Measurements from ENCODE around the gene PRAF2. TPM values are rescaled to one million over a fixed set of nuclear protein-coding genes. Genes with fewer than 3 reads are reported as not detected.

PRAF2 gene
- total and polyA plus RNA-seq, 2 experiments from 2014 or later, result 6.7 to 59.7 TPM

DNA sequence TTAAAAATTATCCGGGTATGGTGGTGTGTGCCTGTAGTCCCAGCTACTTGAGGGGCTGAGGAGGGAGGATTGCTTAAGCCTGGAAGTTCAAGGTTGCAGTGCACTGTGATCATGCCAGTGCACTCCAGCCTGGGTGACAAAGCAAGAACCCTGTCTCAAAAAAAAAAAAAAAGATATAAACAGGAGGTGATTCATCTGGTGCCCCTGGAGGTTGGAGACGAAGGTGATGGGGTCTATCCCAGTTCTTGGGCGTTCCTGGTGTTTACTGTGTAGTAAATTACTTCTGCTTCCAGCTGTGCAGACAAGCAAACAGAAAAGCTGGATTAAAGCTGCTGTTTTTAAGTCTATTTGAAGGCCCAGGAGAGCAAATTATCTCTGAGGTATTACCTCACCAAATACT lies 29.8 kb upstream of the PRAF2 start:
- 80% methylated on average over 3 of the region's 3 CpGs for WGBS (ENCODE audit: low lambda C conversion rate, missing lambda C conversion rate)
- DNase-seq (ENCODE audit: low spot score), result no peak
- no peaks in the 10 kb centered on the region for H3K79me2 ChIP-seq
- TF ChIP-seq EZH2phosphoT487 (IDR thresholded peaks at IDR 0.05; ENCODE audit: low read depth, severe bottlenecking, unreplicated experiment) (no peak), EZH2 (IDR thresholded peaks at IDR 0.05; ENCODE audit: borderline replicate concordance) (no peak)
- TF ChIP-seq, protein P1, sequence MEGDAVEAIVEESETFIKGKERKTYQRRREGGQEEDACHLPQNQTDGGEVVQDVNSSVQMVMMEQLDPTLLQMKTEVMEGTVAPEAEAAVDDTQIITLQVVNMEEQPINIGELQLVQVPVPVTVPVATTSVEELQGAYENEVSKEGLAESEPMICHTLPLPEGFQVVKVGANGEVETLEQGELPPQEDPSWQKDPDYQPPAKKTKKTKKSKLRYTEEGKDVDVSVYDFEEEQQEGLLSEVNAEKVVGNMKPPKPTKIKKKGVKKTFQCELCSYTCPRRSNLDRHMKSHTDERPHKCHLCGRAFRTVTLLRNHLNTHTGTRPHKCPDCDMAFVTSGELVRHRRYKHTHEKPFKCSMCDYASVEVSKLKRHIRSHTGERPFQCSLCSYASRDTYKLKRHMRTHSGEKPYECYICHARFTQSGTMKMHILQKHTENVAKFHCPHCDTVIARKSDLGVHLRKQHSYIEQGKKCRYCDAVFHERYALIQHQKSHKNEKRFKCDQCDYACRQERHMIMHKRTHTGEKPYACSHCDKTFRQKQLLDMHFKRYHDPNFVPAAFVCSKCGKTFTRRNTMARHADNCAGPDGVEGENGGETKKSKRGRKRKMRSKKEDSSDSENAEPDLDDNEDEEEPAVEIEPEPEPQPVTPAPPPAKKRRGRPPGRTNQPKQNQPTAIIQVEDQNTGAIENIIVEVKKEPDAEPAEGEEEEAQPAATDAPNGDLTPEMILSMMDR (IDR thresholded peaks at IDR 0.05; ENCODE audit: poor library complexity), result no peak
- no peak overlapping the region for H3K4me3 ChIP-seq
- no peaks in the 10 kb centered on the region for H3K27me3 ChIP-seq
- H3K4me1 ChIP-seq (ENCODE audit: insufficient read depth), result no peaks in the 10 kb centered on the region
- no peaks in the 10 kb centered on the region for H3K9me3 ChIP-seq (ENCODE audit: low read depth)
- no peaks in the 10 kb centered on the region for H3K9me2 ChIP-seq (replicated peaks; ENCODE audit: insufficient read depth)
- no peak overlapping the region for H3K4me2 ChIP-seq
- no peak overlapping the region for H2AFZ ChIP-seq
- no peak overlapping the region for H3K27ac ChIP-seq
- no peaks in the 10 kb centered on the region for H4K20me1 ChIP-seq (ENCODE audit: insufficient read depth, poor library complexity, severe bottlenecking)
- no peaks in the 10 kb centered on the region for H3K36me3 ChIP-seq (replicated peaks; ENCODE audit: insufficient read depth, low read depth)

DNA sequence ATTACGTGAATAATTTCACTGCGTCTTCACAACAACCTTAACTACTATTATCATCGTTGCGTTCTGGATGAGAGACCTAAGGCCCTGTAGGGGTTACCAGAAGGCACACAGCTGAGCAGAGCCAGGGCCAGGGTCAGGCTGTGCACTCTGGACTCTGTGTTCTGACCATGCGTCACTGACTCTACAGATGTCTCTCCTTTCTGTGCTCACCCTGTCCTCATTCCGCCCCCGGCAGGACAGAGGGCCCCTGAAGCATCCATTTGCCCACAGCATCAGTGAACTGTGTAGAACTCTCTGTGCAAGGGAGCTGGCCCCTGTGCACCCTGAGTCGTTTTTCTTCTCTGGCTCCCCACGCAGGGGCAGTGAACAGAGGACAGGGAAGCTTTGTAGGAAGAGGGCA lies 28.4 kb upstream of the PRAF2 start:
- Histone ChIP-seq H3K27me3 (no peaks in the 10 kb centered on the region), H3K4me2 (peak overlapping the region; percentile 77), H4K20me1 (ENCODE audit: insufficient read depth, poor library complexity, severe bottlenecking) (no peaks in the 10 kb centered on the region), H3K27ac (no peak overlapping the region), H2AFZ (no peak overlapping the region), H3K4me3 (no peak overlapping the region), H3K36me3 (replicated peaks; ENCODE audit: insufficient read depth, low read depth) (no peaks in the 10 kb centered on the region), H3K4me1 (ENCODE audit: insufficient read depth) (no peaks in the 10 kb centered on the region), H3K9me3 (ENCODE audit: low read depth) (no peaks in the 10 kb centered on the region), H3K9me2 (replicated peaks; ENCODE audit: insufficient read depth) (no peaks in the 10 kb centered on the region), H3K79me2 (no peaks in the 10 kb centered on the region)
- WGBS (ENCODE audit: low lambda C conversion rate, missing lambda C conversion rate), result 80% methylated on average over 9 of the region's 9 CpGs
- TF ChIP-seq, protein P1 (IDR thresholded peaks at IDR 0.05; ENCODE audit: poor library complexity), result no peak
- DNase-seq (ENCODE audit: low spot score), result no peak

DNA sequence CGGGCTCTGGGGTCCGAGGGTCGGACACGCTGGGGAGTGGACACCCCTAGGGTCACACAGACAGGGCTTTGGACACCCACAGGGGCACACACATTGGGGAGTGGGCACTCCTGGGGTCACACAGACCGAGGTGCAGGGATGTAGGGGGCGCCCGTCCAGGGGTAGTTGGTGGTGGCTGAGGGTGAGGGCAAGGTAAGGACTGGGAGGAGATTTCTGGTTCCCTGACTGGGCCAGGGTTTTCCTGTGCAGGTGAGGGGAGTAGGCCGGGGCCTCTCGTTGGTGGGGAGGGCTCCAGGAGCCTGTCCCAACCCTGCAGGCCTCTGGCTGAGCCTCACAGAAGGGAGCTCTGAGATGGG lies 27.8 kb upstream of the PRAF2 start:
- Histone ChIP-seq H4K20me1 (ENCODE audit: insufficient read depth, poor library complexity, severe bottlenecking) (no peaks in the 10 kb centered on the region), H3K9me2 (replicated peaks; ENCODE audit: insufficient read depth) (no peaks in the 10 kb centered on the region), H3K4me3 (peak overlapping the region; percentile 15), H3K9me3 (ENCODE audit: low read depth) (no peaks in the 10 kb centered on the region), H3K27me3 (no peaks in the 10 kb centered on the region), H3K36me3 (replicated peaks; ENCODE audit: insufficient read depth, low read depth) (no peaks in the 10 kb centered on the region), H3K27ac (no peak overlapping the region), H3K4me1 (ENCODE audit: insufficient read depth) (no peaks in the 10 kb centered on the region), H3K4me2 (peak overlapping the region; percentile 77), H2AFZ (peak overlapping the region; percentile 36), H3K79me2 (no peaks in the 10 kb centered on the region)
- no peak for TF ChIP-seq EZH2 (IDR thresholded peaks at IDR 0.05; ENCODE audit: borderline replicate concordance)
- no peak for TF ChIP-seq EZH2phosphoT487 (IDR thresholded peaks at IDR 0.05; ENCODE audit: low read depth, severe bottlenecking, unreplicated experiment)
- TF ChIP-seq, protein P1 (IDR thresholded peaks at IDR 0.05; ENCODE audit: poor library complexity), result no peak
- no peak for DNase-seq (ENCODE audit: low spot score)
- WGBS (ENCODE audit: low lambda C conversion rate, missing lambda C conversion rate), result 69% methylated on average over 9 of the region's 9 CpGs
